ENCODE results near the gene SLC9C1. TPM values are rescaled to one million over a fixed set of nuclear protein-coding genes. Genes with fewer than 3 reads are reported as not detected.
A peak's percentile ranks its signal among the peaks of the same experiment; 100 is the strongest.

SLC9C1 gene
- total RNA-seq, 1 experiment from 2014 or later, result not detected

GRCh38 chr3:112111785-112112402 lies 182.1 kb downstream of the SLC9C1 start:
- DNase-seq (ENCODE audit: low spot score), result peak; percentile 49

- peak; percentile 25 for DNase-seq (ENCODE audit: low spot score)
Observed at GRCh38 chr3:112109322-112109721, 184.7 kb downstream of the SLC9C1 start.

GRCh38 chr3:112104774-112105173 lies 189.2 kb downstream of the SLC9C1 start:
- no peak for DNase-seq (ENCODE audit: low spot score)

- DNase-seq (ENCODE audit: low spot score), result peak; percentile 16
Observed at GRCh38 chr3:112101916-112102315, 192.1 kb downstream of the SLC9C1 start.

- DNase-seq (ENCODE audit: low spot score), result peak; percentile 99
Observed at GRCh38 chr3:112097378-112097777, 196.6 kb downstream of the SLC9C1 start.

- no peak for DNase-seq (ENCODE audit: low spot score)
Observed at GRCh38 chr3:112096176-112096575, 197.8 kb downstream of the SLC9C1 start.

- no peak for DNase-seq (ENCODE audit: low spot score)
Observed at GRCh38 chr3:112095731-112096130, 198.3 kb downstream of the SLC9C1 start.

GRCh38 chr3:112093180-112093522 lies 200.9 kb downstream of the SLC9C1 start:
- no peak for DNase-seq (ENCODE audit: low spot score)

- no peak for DNase-seq (ENCODE audit: low spot score)
Observed at GRCh38 chr3:112092496-112093179, 201.4 kb downstream of the SLC9C1 start.

GRCh38 chr3:112090887-112091586 lies 203.0 kb downstream of the SLC9C1 start:
- DNase-seq (ENCODE audit: low spot score), result no peak

Other genes starting within 250 kb of the SLC9C1 start
- 2.0 and 3.0 TPM in 2 replicates for gene C3orf52, start 207.8 kb downstream of the SLC9C1 start, total RNA-seq (2014; rRNA removed; shearing (Covaris generic))
- gene GCSAM, start 161.0 kb downstream of the SLC9C1 start, total RNA-seq (2014; rRNA removed; shearing (Covaris generic)), result not detected in 2 replicates
- not detected in 2 replicates for gene CD200, start 38.9 kb upstream of the SLC9C1 start, total RNA-seq (2014; rRNA removed; shearing (Covaris generic))
- not detected in 2 replicates for gene BTLA, start 205.3 kb upstream of the SLC9C1 start, total RNA-seq (2014; rRNA removed; shearing (Covaris generic))

All from H4 (cell line).